C4-2B (cell line): Measurements from ENCODE around the gene B4GALNT1.

ENCODE experiments used
- ZFX ChIP-seq: fragments of 450-650 bp; IDR thresholded peaks from 2 replicates; pipeline ENCODE4 v1.6.1; 2017
- TF ChIP-seq, protein P1 (sequence below): fragments of 450-650 bp; conservative IDR thresholded peaks from 2 replicates; pipeline ENCODE4 v1.5.1; 2017; ENCODE audit warnings: mild to moderate bottlenecking

DNA sequence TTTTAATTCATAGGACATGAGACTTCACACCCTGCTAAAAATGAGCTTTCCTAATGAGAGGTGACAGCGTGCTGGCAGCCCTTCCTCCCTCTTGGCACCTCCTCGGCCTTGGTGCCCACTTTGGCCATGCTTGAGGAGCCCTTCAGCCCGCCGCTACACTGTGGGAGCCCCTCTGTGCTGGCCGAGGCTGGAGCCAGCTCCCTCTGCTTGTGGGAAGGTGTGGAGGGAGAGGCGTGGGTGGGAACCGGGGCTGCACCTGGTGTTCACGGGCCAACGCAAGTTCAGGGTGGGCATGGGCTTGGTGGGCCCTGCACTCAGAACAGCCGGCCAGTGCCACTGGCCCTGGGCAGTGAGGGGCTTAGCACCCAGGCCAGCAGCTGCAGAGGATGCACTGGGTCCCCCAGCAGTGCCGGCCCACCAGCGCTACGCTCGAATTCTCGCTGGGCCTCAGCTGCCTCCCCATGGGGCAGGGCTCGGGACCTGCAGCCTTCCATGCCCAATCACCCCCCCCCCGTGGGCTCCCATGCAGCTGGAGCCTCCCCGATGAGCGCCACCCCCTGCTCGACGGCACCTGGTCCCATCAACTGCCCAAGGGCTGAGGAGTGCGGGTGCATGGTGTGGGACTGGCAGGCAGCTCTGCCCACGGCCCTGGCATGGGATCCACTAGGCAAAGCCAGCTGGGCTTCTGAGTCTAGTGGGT, 22.7 kb upstream of the B4GALNT1 start:
- TF ChIP-seq, protein P1, sequence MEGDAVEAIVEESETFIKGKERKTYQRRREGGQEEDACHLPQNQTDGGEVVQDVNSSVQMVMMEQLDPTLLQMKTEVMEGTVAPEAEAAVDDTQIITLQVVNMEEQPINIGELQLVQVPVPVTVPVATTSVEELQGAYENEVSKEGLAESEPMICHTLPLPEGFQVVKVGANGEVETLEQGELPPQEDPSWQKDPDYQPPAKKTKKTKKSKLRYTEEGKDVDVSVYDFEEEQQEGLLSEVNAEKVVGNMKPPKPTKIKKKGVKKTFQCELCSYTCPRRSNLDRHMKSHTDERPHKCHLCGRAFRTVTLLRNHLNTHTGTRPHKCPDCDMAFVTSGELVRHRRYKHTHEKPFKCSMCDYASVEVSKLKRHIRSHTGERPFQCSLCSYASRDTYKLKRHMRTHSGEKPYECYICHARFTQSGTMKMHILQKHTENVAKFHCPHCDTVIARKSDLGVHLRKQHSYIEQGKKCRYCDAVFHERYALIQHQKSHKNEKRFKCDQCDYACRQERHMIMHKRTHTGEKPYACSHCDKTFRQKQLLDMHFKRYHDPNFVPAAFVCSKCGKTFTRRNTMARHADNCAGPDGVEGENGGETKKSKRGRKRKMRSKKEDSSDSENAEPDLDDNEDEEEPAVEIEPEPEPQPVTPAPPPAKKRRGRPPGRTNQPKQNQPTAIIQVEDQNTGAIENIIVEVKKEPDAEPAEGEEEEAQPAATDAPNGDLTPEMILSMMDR, result no peak
- no peak for TF ChIP-seq ZFX
